Measurements from ENCODE around the gene B4GALT3. TPM values are rescaled to one million over a fixed set of nuclear protein-coding genes. Genes with fewer than 3 reads are reported as not detected.
A peak's percentile ranks its signal among the peaks of the same experiment; 100 is the strongest.

Gene B4GALT3
- polyA plus RNA-seq, 3 donors from 2014 or later: 38.7 to 68.0 (median 49.6) TPM

DNA sequence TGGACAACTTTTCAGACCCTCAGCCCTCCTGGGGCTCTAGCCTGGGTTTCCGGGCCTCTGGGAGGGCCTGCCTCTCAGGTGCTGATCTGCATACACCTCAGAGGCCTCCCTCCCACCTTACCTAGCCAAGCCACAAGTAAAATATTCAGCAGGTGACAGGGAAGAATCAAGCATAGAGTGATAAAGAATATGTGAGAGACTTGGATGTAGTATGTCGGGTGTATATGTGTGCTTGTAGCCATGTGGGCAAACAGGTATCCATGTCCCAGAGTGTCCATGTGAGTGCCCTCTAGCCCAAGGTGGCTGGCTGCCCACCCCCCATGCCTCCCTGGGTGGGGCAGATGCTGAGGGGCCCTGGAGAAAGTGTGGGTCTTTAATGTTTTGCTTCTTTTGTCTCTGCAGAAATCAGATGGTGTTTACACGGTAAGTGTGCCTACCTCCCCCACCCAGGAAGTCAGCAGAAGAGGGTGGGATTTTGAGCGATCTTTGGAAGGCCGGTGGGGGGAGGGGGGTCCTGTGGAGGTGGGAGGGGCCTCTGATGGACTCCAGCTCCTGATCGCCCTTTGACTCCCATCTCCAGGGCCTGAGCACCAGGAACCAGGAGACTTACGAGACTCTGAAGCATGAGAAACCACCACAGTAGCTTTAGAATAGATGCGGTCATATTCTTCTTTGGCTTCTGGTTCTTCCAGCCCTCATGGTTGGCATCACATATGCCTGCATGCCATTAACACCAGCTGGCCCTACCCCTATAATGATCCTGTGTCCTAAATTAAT, 41.2 kb upstream of the B4GALT3 start:
- DNase-seq: no peak
- Mint-ChIP-seq H3K4me1 (peaks cover 66 to 71% of the 10 kb centered on the region in 2 donors), H3K9me3 (no peaks in the 10 kb centered on the region), H3K4me3 (peak overlapping the region; percentile 92 to 98 (median 97)), H3K27me3 (ENCODE audit: low read depth in 3 of 3) (peaks cover 0 to 16% (median 11%) of the 10 kb centered on the region in 3 donors), H3K36me3 (peaks cover 12 to 47% (median 26%) of the 10 kb centered on the region in 3 donors), H3K27ac (peak overlapping the region; percentile 96 to 100 (median 98))

DNA sequence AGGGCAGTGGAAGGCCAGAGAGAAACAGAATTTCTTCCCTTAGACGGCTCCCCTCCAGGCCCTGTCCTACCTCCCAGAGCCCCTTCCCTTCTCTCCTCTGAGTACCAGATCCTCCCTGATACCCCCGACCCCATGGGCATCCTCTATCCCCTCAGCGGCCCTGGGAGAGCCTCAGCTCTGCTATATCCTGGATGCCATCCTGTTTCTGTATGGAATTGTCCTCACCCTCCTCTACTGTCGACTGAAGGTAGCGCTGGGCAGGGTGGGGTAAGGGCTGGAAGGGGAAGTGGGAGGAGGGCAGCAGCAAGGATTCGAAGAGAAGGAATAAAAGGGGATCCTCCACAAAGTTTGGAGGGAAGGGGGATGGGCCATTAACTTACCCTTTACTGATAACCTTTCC, 40.5 kb upstream of the B4GALT3 start:
- no peak for DNase-seq
- H3K27me3 Mint-ChIP-seq (ENCODE audit: low read depth in 3 of 3): peaks cover 0 to 16% (median 11%) of the 10 kb centered on the region in 3 donors
- peaks cover 17 to 52% (median 31%) of the 10 kb centered on the region in 3 donors for H3K36me3 Mint-ChIP-seq
- no peaks in the 10 kb centered on the region for H3K9me3 Mint-ChIP-seq
- peak overlapping the region; percentile 92 to 98 (median 97) for H3K4me3 Mint-ChIP-seq
- peak overlapping the region; percentile 96 to 100 (median 98) for H3K27ac Mint-ChIP-seq
- peaks cover 67 to 73% of the 10 kb centered on the region in 2 donors for H3K4me1 Mint-ChIP-seq

DNA sequence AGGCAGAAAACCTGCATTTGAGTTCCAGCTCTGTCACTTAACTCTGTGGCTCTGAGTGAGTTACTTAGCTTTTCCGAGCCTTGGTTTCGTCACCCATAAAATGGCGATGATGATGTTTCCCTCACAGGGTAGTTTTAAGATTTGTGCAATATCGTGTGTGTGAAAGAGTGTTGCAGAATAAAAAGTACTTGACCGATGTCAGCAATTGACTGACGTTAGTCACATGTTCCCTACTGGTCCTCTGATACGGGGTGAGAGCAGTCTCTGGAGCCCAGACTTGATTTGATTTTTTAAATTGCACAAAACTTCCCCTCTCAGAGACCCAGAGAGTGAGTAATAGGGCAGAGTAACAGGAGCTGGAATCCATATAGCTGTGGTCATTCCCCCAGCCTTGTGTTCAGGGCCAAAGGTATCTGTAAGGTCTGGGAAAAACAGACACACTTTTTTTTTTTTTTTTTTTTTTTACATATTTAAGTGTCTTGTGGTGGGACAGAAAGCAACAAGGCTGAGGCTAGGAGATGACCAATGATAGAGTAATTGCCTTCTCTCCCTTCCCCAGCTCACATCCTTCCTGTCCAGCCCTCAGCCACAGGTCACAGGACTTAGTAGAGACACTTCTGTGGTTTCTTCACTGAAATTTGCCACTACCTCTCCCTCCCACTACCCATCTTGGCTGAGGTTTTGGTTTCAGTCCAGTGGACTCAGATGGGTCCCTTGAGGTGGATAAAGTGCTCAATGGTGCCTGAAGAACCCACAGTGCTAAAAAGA, 39.8 kb upstream of the B4GALT3 start:
- Mint-ChIP-seq H3K36me3 (peaks cover 20 to 54% (median 31%) of the 10 kb centered on the region in 3 donors), H3K4me1 (peaks cover 65 to 71% of the 10 kb centered on the region in 2 donors), H3K4me3 (peak overlapping the region; percentile 92 to 98 (median 97)), H3K9me3 (no peaks in the 10 kb centered on the region), H3K27me3 (ENCODE audit: low read depth in 3 of 3) (peaks cover 0 to 14% (median 11%) of the 10 kb centered on the region in 3 donors), H3K27ac (peak overlapping the region; percentile 96 to 100 (median 98))
- DNase-seq: peak; percentile 81 to 86 (median 84)

DNA sequence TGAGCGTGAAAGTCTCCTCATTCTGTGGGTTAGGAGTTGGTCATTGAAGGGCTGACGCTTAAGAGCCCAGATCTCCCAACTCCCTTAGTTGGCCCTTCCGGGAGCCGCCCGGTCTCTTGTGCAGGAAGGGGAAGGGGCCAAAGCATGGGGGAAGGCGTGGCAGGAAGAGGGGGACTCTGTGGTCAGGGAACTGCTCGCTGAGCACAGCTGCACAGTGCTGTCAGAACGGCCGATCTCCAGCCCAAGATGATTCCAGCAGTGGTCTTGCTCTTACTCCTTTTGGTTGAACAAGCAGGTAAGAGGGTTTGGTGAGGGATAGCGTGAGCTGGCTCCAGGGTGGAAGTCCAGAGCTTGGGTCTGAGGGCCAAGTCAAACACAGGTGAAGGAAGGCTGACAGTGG, 37.8 kb upstream of the B4GALT3 start, which contains the start of gene FCER1G:
FCER1G (plus strand) TSS at position 220 of the 400 bp plus-strand sequence; CDS start at position 247, 27 bp downstream.
- Mint-ChIP-seq H3K4me1 (peaks cover 63 to 71% of the 10 kb centered on the region in 2 donors), H3K36me3 (peaks cover 26 to 62% (median 32%) of the 10 kb centered on the region in 3 donors), H3K27ac (peak within 1 kb of the TSS; percentile 96 to 100 (median 98)), H3K27me3 (ENCODE audit: low read depth in 3 of 3) (peaks cover 0 to 14% (median 11%) of the 10 kb centered on the region in 3 donors), H3K9me3 (no peaks in the 10 kb centered on the region), H3K4me3 (peak within 1 kb of the TSS; percentile 92 to 98 (median 97))
- peak; percentile 45 to 50 (median 45) for DNase-seq

DNA sequence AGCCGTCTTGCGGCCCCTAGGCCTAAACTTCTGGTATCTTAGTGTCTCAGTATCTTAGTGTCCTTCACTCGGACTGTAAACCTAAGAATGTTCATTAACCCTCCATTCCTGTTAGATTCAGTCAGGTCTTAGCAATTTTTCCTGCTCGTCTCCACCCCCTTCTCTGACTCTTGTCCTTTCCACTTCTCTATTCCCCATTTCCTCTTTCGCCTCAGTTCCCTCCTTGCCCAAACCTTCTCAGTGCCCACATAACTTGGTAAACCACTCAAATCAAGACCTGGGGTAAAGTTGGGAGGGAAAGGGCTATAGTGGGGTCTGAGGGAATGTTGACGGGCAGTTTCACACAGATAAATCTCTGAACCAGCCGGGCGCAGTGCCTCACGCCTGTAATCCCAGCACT, 37.1 kb upstream of the B4GALT3 start:
- H3K9me3 Mint-ChIP-seq: no peaks in the 10 kb centered on the region
- no peak for DNase-seq
- peaks cover 63 to 71% of the 10 kb centered on the region in 2 donors for H3K4me1 Mint-ChIP-seq
- H3K4me3 Mint-ChIP-seq: peak overlapping the region; percentile 92 to 98 (median 97)
- peaks cover 0 to 14% (median 13%) of the 10 kb centered on the region in 3 donors for H3K27me3 Mint-ChIP-seq (ENCODE audit: low read depth in 3 of 3)
- H3K36me3 Mint-ChIP-seq: peaks cover 30 to 62% (median 30%) of the 10 kb centered on the region in 3 donors
- H3K27ac Mint-ChIP-seq: peak overlapping the region; percentile 96 to 100 (median 98)

DNA sequence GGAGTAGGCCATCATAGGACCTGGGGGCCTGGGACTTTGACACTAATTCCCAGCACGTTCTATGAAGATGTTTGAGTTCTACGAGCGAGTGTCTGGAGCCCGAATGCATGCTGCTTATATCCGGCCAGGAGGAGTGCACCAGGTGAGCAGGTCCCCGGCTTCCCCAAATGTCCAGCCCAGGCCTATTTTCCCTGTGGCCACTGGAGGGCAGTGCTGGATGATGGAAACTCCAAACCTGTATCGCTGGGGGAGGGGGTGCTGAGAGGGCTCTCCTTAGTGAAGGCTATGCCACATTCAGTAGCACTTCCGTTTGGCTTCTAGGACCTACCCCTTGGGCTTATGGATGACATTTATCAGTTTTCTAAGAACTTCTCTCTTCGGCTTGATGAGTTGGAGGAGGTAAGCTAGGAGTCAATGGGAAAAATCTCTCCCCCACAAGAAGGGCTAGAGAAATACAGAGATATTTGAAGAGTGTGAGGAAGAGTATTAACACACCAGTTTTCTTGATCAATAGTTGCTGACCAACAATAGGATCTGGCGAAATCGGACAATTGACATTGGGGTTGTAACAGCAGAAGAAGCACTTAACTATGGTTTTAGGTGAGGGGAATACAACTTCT, 32.6 kb upstream of the B4GALT3 start:
- DNase-seq: peak; percentile 79 to 80 (median 80)
- H3K9me3 Mint-ChIP-seq: no peaks in the 10 kb centered on the region
- H3K27me3 Mint-ChIP-seq (ENCODE audit: low read depth in 3 of 3): peaks cover 0 to 2% (median under 1%) of the 10 kb centered on the region in 3 donors
- peaks cover 23 to 66% (median 37%) of the 10 kb centered on the region in 3 donors for H3K36me3 Mint-ChIP-seq
- H3K27ac Mint-ChIP-seq: peak overlapping the region; percentile 56 to 95 (median 78)
- peak overlapping the region in 1 of 5 donors; percentile 10 for H3K4me3 Mint-ChIP-seq
- peaks cover 40 to 55% of the 10 kb centered on the region in 2 donors for H3K4me1 Mint-ChIP-seq

DNA sequence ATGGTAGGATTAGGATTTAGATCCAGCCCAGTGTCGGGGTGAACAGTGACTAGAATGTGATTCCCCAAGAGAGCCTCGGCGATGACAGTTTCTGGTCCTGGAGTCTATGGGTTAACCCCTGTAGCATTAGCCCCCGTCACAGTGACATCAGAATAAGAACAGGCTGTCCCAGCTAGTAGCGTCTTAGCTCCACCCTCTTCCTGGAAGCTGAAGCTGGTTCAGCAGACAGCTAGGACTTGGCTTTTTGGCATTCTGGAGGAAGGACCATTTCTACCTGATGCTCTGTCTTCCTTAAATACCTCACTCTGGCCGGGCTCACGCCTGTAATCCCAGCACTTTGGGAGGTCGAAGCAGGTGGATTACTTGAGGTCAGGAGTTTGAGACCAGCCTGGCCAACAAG, 29.9 kb upstream of the B4GALT3 start:
- DNase-seq: no peak
- Mint-ChIP-seq H3K27ac (no peak overlapping the region), H3K4me3 (no peak overlapping the region), H3K27me3 (ENCODE audit: low read depth in 3 of 3) (peaks cover 0 to 3% (median 0%) of the 10 kb centered on the region in 3 donors), H3K36me3 (peaks cover 13 to 51% (median 29%) of the 10 kb centered on the region in 3 donors), H3K9me3 (no peaks in the 10 kb centered on the region), H3K4me1 (peaks cover 49 to 61% of the 10 kb centered on the region in 2 donors)

DNA sequence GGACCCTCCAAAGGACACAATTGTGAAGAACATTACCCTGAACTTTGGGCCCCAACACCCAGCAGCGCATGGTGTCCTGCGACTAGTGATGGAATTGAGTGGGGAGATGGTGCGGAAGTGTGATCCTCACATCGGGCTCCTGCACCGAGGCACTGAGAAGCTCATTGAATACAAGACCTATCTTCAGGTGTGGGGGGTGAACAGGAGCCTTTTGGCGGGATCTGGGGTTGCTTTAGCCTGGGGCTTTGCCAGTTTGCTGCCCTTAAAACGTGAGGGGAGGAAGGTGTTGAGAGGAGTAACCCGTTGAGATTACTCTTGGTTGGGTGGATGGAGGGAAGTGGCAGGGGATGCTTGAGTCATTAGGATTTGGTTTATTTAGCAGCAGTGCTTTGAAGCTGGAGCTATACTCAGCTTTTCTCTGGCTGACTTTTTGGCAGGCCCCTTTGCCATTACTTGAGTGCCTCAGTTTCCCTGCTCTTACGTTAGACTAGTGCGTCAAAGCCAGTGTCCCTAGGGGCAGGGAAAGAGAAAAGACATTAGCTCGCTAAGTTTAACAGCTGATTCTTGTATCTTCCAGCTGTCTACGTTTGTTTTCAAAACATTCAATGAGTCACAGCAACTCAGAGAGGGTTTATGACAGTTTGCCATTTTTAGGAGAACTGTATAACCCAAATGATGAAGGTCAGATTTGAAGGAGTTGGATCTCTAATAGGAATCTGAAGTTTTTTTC, 29.3 kb upstream of the B4GALT3 start:
- Mint-ChIP-seq H3K9me3 (no peaks in the 10 kb centered on the region), H3K27ac (peak overlapping the region in 2 of 6 donors; percentile 34 to 35), H3K4me3 (no peak overlapping the region), H3K36me3 (peaks cover 13 to 45% (median 24%) of the 10 kb centered on the region in 3 donors), H3K27me3 (ENCODE audit: low read depth in 3 of 3) (peaks cover 0 to 6% (median 0%) of the 10 kb centered on the region in 3 donors), H3K4me1 (peaks cover 54 to 67% of the 10 kb centered on the region in 2 donors)
- no peak for DNase-seq

DNA sequence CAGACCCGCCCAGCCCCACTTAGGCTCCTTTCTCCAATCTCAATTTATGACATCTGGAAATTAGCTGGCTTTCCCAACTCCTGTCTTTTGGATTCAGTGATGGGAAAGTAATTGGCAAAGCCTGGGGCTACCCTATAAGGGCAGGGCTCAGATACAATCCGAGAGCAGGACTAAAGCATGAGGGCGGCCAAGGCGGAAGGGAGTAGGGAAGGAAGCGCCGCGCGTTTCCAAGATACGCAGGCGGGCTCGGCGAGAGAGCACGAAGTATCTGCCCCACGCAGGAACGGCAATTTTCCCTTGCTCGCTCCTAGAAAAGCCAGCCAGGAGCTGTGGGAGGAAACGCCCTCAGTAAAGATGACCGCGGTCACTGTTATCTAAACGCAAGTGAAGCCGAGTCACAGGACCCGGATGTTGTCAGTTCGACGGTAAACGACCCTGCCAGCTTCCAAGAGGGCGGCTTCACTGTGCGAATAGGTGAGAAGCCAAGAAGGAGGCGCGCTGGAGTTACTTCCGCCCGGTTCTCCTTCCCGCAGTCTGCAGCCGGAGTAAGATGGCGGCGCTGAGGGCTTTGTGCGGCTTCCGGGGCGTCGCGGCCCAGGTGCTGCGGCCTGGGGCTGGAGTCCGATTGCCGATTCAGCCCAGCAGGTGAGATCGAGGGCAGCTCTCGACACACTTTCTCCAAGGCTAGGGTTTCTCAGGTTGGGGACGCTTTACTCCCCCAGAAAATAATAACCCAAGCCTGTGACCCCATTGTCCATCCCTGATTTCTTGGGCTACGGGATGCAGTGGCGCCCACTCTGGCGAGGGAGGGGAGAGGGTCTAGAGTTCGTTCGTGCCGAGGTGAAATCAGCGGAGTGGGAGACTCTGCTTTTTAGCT, 24.8 kb upstream of the B4GALT3 start, which contains the start of gene NDUFS2:
NDUFS2 (plus strand) TSS at position 532 of the 877 bp plus-strand sequence; CDS start at position 551, 19 bp downstream.
- peaks cover 64 to 67% of the 10 kb centered on the region in 2 donors for H3K4me1 Mint-ChIP-seq

DNA sequence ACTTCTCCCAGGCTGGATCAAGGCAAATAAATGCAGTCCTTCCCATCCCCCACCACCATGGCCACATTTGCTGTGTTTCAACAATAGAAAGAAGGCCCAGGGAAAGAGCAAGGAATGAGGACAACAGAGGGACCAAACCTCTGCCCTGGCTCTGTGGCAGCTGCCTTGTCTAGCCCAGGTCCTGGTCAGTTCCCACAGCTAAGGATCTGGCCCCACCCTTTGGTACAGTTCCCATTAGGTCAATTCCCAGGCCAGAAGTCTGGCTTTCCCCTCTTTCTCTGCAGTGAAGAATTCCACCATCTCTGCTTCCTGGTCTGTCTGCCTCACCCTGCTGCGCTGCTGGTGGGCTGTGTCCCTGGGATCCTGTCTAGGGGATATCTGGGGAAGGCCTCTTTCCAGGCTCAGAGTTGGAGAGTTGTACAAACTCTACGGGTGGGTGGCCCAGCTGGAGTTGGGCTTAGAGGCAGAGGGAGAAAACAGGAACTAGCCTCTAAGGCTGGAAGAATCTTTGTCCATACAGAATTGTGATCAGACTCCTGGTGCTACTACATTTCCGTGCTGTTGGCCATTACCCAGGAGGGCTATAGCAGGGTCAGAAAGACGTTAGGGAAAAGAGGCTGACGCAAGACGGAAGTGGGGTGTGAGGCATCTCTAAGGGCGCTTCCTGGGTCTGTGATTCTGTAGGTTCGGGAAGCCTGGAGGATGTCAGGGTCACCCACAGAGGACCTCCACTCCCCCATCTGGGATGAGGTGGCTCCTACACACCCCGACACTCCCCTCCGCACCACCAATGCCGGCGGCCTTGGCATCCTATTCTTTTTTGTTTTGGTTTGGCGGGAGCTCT, 23.9 kb upstream of the B4GALT3 start:
- DNase-seq: no peak
- H3K36me3 Mint-ChIP-seq: peaks cover 6 to 20% (median 10%) of the 10 kb centered on the region in 3 donors
- H3K4me1 Mint-ChIP-seq: peaks cover 62 to 73% of the 10 kb centered on the region in 2 donors
- H3K27ac Mint-ChIP-seq: peak overlapping the region; percentile 96 to 98 (median 98)
- peaks cover 0 to 8% (median 5%) of the 10 kb centered on the region in 3 donors for H3K27me3 Mint-ChIP-seq (ENCODE audit: low read depth in 3 of 3)
- peak overlapping the region; percentile 94 to 96 (median 94) for H3K4me3 Mint-ChIP-seq
- no peaks in the 10 kb centered on the region for H3K9me3 Mint-ChIP-seq

More for the DNA sequence above, 24.8 kb upstream of the B4GALT3 start, which contains the start of gene NDUFS2:
- Mint-ChIP-seq H3K27me3 (ENCODE audit: low read depth in 3 of 3) (peaks cover 0 to 8% (median 5%) of the 10 kb centered on the region in 3 donors), H3K9me3 (no peaks in the 10 kb centered on the region), H3K4me3 (peak within 1 kb of the TSS; percentile 94 to 96 (median 94)), H3K27ac (peak within 1 kb of the TSS; percentile 96 to 98 (median 98)), H3K36me3 (peaks cover 6 to 27% (median 13%) of the 10 kb centered on the region in 3 donors)
- peak; percentile 93 to 95 (median 94) for DNase-seq

DNA sequence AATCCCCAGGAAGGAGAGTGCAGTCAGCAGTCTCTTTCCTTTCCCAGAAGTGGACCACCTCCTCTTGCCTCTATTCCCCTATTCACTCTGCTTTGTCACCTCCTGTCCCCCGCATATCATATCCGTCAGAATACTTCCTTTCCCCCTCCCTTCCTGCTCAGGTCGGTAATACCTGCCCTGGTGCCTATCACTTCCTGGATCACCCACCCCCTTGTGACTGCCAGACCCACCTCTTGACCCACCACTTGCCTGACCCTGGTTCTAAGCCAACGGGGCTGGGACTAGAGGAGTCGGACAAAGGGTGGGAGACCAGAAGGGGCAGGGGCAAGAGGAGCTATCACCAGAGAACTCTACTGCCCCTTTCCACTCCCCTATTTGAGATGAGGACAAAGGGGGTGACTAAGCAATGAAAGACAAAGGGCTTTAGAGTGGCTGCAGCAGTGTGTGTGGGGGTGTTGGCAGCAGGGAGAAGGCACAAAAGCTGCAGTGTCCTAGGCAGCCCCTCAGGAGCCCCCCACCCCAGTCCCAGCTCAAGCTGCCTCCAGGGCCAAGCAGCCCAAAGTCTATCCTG, 23.2 kb upstream of the B4GALT3 start:
- peaks cover 0 to 8% (median 5%) of the 10 kb centered on the region in 3 donors for H3K27me3 Mint-ChIP-seq (ENCODE audit: low read depth in 3 of 3)
- H3K9me3 Mint-ChIP-seq: no peaks in the 10 kb centered on the region
- no peak for DNase-seq
- H3K36me3 Mint-ChIP-seq: peaks cover 6 to 14% (median 7%) of the 10 kb centered on the region in 3 donors
- peak overlapping the region in 4 of 5 donors; percentile 3 to 94 (median 48) for H3K4me3 Mint-ChIP-seq
- H3K4me1 Mint-ChIP-seq: peaks cover 62 to 75% of the 10 kb centered on the region in 2 donors
- H3K27ac Mint-ChIP-seq: peak overlapping the region; percentile 83 to 98 (median 96)

Measured in immature natural killer cell (primary cell).